AG04449 (cell line): ENCODE data around the gene FBXO28.

Experiments
- CTCF ChIA-PET: fragments of 350-600 bp; formaldehyde crosslinking; extraction: SDS; loops from one replicate; lab custom pipeline; 2021; ENCODE audit warnings: antibody characterized with exemption; lab: Yijun Ruan, JAX
- POLR2A ChIA-PET: fragments of 400-600, 350-600 bp; formaldehyde crosslinking; extraction: SDS; loops from one replicate; lab custom pipeline; 2020; ENCODE audit warnings: antibody characterized with exemption, inconsistent platforms; lab: Yijun Ruan, JAX
- DNase-seq: peaks from one replicate; pipeline ENCODE4 v3.0.0-alpha.2; 2010; ENCODE audit warnings: low read depth, low spot score
- H3K4me3 ChIP-seq: 2 replicates; pipeline ENCODE4 v1.5.1; 2011; ENCODE audit warnings: low read depth, mild to moderate bottlenecking, control low read depth, low read length
- CTCF ChIP-seq: IDR thresholded peaks from one replicate; pipeline ENCODE4 v1.5.1; 2011; ENCODE audit warnings: mild to moderate bottlenecking, moderate library complexity, low read length, control low read depth, inconsistent platforms; ENCODE audit not compliant: insufficient read depth; ENCODE audit errors: missing control alignments

FBXO28 gene

GRCh38 chr1:224141693-224142092 is 27.8 kb downstream of the FBXO28 start:
- DNase-seq = no peak
- ChIA-PET CTCF (no interaction called here), POLR2A (no interaction called here)
- TF ChIP-seq CTCF = no peak
- H3K4me3 ChIP-seq = no peak overlapping the region

GRCh38 chr1:224149709-224150108 is 35.8 kb downstream of the FBXO28 start:
- no peak overlapping the region for H3K4me3 ChIP-seq
- ChIA-PET CTCF (no interaction called here), POLR2A (no interaction called here)
- no peak for DNase-seq
- TF ChIP-seq CTCF = no peak

- ChIA-PET CTCF (no interaction called here), POLR2A (no interaction called here)
- no peak overlapping the region for H3K4me3 ChIP-seq
- TF ChIP-seq CTCF = no peak
- DNase-seq = no peak
These were observed 37.2 kb downstream of the FBXO28 start for GRCh38 chr1:224151117-224151516.

- no peak for TF ChIP-seq CTCF
- no peak overlapping the region for H3K4me3 ChIP-seq
- no peak for DNase-seq
- ChIA-PET CTCF (interaction anchor here (3.2 kb wide), 1 partner anchor 12 kb away, joined by 11 read pairs; no protein-coding TSS in a partner anchor), POLR2A (no interaction called here)
These were observed 43.4 kb downstream of the FBXO28 start for GRCh38 chr1:224157316-224157715.

- CTCF ChIA-PET = interaction anchor here (1.3 to 3.2 kb wide), 2 partner anchors 9 to 10 kb away, joined by 4 to 11 read pairs; no protein-coding TSS in a partner anchor
- no peak overlapping the region for H3K4me3 ChIP-seq
- no peak for DNase-seq
- POLR2A ChIA-PET = no interaction called here
- no peak for TF ChIP-seq CTCF
These were observed 45.6 kb downstream of the FBXO28 start for GRCh38 chr1:224159541-224159940.

- H3K4me3 ChIP-seq = no peak overlapping the region
- POLR2A ChIA-PET = no interaction called here
- TF ChIP-seq CTCF = no peak
- CTCF ChIA-PET = interaction anchor here (3.2 kb wide), 1 partner anchor 9 kb away, joined by 11 read pairs; no protein-coding TSS in a partner anchor
- no peak for DNase-seq
These were observed 46.3 kb downstream of the FBXO28 start for GRCh38 chr1:224160171-224160682.
